ENCODE measurements around the gene FOXO3.

DNA sequence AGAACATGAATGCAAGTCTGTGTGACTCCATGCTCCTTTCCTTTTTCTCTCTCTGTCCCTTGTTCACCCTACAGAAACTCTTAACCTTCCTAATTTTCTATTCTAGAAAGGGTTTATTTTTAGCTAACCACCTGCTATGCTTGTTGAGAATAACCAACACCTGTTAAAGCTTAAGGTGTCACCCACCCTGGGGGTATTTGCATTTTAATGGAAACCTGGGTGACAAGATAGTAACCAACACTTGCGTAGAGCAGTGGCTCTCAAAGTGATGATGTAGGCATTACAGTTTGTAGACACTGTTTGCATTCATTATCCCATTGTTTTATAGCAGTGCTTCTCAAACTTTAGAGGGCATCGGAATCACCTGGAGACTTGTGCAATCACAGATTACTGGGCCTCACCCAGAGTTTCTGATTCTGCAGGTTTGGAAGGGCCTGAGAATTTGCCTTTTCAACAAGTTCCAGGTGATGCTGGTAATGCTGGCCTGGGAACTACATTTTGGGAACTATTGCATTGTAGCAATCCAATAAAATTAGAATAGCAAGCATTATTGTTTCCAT, 173.1 kb downstream of the FOXO3 start:
- TF ChIP-seq CTCF (IDR thresholded peaks at IDR 0.05; ENCODE audit: low read depth, low read length, poor library complexity, severe bottlenecking): no peak
- TF ChIP-seq EZH2phosphoT487 (IDR thresholded peaks at IDR 0.05; ENCODE audit: borderline replicate concordance, low read length): no peak

Measured in DOHH2 (cell line).